ENCODE measurements around the gene FGFR3. TPM values are rescaled to one million over a fixed set of nuclear protein-coding genes. Genes with fewer than 3 reads are reported as not detected.

FGFR3 gene
- total RNA-seq, 6 donors from 2014 or later: 18.5 to 92.2 (median 24.4) TPM

GRCh38 chr4:1857931-1858330 is 64.8 kb downstream of the FGFR3 start:
- Histone ChIP-seq H3K4me3 (no peak overlapping the region), H3K36me3 (no peaks in the 10 kb centered on the region), H3K27ac (no peak overlapping the region), H3K9me3 (no peaks in the 10 kb centered on the region), H3K27me3 (peaks cover 0 to 5% (median 0%) of the 10 kb centered on the region in 4 donors), H3K4me1 (peaks cover 12 to 46% (median 30%) of the 10 kb centered on the region in 4 donors)
- WGBS, 2 donors: 80 to 97% methylated on average over 1 to 5 of the region's 5 CpGs
- ATAC-seq (ENCODE audit: low FRiP score in 2 of 2): no peak
- DNase-seq: no peak
- no peak for TF ChIP-seq EP300 (IDR thresholded peaks at IDR 0.05)
- no peak for TF ChIP-seq CTCF (IDR thresholded peaks at IDR 0.05)
- TF ChIP-seq POLR2AphosphoS5 (IDR thresholded peaks at IDR 0.05): no peak
- no peak for TF ChIP-seq POLR2A (IDR thresholded peaks at IDR 0.05)

Other genes with a start within 250 kb of the FGFR3 start
- gene FAM53A, start 109.0 kb upstream of the FGFR3 start, total RNA-seq: 10 to 100 TPM in 1 of 6 donors, 1 to 10 TPM in 4, under 1 TPM in 1; 0.59 to 17.8 (median 2.5) TPM
- gene SLBP, start 81.0 kb upstream of the FGFR3 start, total RNA-seq: 10 to 100 TPM; 33.0 to 51.1 (median 38.0) TPM
- gene TMEM129, start 72.0 kb upstream of the FGFR3 start, total RNA-seq: 10 to 100 TPM; 38.9 to 99.1 (median 49.6) TPM
- gene TACC3, start 71.8 kb upstream of the FGFR3 start, total RNA-seq: 10 to 100 TPM in 5 of 6 donors, 1 to 10 TPM in 1; 8.9 to 47.4 (median 21.9) TPM
- 10 to 100 TPM; 31.4 to 98.5 (median 47.8) TPM for gene LETM1, start 62.9 kb downstream of the FGFR3 start, total RNA-seq
- 100 to 1,000 TPM in 2 of 6 donors, 10 to 100 TPM in 4; 35.7 to 164 (median 53.1) TPM for gene NSD2, start 78.1 kb downstream of the FGFR3 start, total RNA-seq
- 10 to 100 TPM; 16.7 to 43.0 (median 27.3) TPM for gene NELFA, start 215.7 kb downstream of the FGFR3 start, total RNA-seq

All from upper lobe of left lung (tissue), 6 donors.